ENCODE data around the gene ITGB3.

DNA sequence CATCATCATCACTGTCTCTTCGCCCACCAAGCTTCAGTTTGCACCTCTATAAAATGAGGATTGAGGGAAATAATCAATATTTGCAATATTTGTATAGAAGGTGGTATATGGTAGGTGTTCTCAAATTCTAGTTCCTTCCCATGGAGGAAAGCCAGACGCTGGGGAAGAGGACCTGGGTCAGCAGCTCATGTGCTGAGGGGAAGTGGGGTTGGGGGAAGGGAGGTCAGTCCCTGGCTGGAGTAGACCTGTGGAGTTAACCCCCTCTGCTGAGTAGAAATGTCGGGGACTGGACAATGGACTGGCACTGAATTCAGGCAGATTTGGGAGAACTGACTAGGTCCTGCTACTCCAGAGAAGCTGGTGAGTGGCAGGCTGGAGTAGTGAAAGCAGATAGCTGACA is 12.8 kb upstream of the ITGB3 start:
- TF ChIP-seq, protein P1, sequence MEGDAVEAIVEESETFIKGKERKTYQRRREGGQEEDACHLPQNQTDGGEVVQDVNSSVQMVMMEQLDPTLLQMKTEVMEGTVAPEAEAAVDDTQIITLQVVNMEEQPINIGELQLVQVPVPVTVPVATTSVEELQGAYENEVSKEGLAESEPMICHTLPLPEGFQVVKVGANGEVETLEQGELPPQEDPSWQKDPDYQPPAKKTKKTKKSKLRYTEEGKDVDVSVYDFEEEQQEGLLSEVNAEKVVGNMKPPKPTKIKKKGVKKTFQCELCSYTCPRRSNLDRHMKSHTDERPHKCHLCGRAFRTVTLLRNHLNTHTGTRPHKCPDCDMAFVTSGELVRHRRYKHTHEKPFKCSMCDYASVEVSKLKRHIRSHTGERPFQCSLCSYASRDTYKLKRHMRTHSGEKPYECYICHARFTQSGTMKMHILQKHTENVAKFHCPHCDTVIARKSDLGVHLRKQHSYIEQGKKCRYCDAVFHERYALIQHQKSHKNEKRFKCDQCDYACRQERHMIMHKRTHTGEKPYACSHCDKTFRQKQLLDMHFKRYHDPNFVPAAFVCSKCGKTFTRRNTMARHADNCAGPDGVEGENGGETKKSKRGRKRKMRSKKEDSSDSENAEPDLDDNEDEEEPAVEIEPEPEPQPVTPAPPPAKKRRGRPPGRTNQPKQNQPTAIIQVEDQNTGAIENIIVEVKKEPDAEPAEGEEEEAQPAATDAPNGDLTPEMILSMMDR (IDR thresholded peaks at IDR 0.05 in 8 of 11, conservative IDR thresholded peaks at IDR 0.05 in 3 of 11) = no peak
- no peak for TF ChIP-seq POLR2A (IDR thresholded peaks at IDR 0.05)

All from spleen (tissue), 7 donors.